OCI-M1 (cell line): Measurements from ENCODE around the gene ERC1.
"Not testable (repeated sequence)": the region's sequence is repeated elsewhere in the genome, so short reads cannot be mapped to it uniquely, and the experiment has no call there.

ENCODE experiments used
- DNase-seq: peaks from one replicate; lab custom pipeline; 2025; lab: John Stamatoyannopoulos, UW

ERC1 gene

GRCh38 chr12:1130164-1130563, 139.1 kb downstream of the ERC1 start:
- DNase-seq = peak; percentile 67

- DNase-seq = no peak
Measured at GRCh38 chr12:1130571-1130970, 139.5 kb downstream of the ERC1 start.

GRCh38 chr12:1131811-1132224, 140.8 kb downstream of the ERC1 start:
- peak; percentile 63 for DNase-seq

- DNase-seq = no peak
Measured at GRCh38 chr12:1132311-1132710, 141.3 kb downstream of the ERC1 start.

GRCh38 chr12:1138691-1139090, 147.7 kb downstream of the ERC1 start:
- no peak for DNase-seq

GRCh38 chr12:1146758-1147157, 155.7 kb downstream of the ERC1 start:
- DNase-seq = not testable (repeated sequence)

GRCh38 chr12:1147821-1148220, 156.8 kb downstream of the ERC1 start:
- no peak for DNase-seq

- no peak for DNase-seq
Measured at GRCh38 chr12:1157046-1157445, 166.0 kb downstream of the ERC1 start.

- no peak for DNase-seq
Measured at GRCh38 chr12:1161197-1161596, 170.2 kb downstream of the ERC1 start.

GRCh38 chr12:1162081-1162760, 171.2 kb downstream of the ERC1 start:
- DNase-seq = no peak

GRCh38 chr12:1167784-1168183, 176.8 kb downstream of the ERC1 start:
- DNase-seq = no peak

- no peak for DNase-seq
Measured at GRCh38 chr12:1170411-1170810, 179.4 kb downstream of the ERC1 start.

GRCh38 chr12:1171657-1172408, 180.8 kb downstream of the ERC1 start:
- peak; percentile 93 for DNase-seq

- DNase-seq = no peak
Measured at GRCh38 chr12:1173781-1174617, 183.0 kb downstream of the ERC1 start.

- DNase-seq = no peak
Measured at GRCh38 chr12:1174659-1175058, 183.6 kb downstream of the ERC1 start.

- DNase-seq = no peak
Measured at GRCh38 chr12:1176191-1176590, 185.2 kb downstream of the ERC1 start.

- no peak for DNase-seq
Measured at GRCh38 chr12:1179128-1179527, 188.1 kb downstream of the ERC1 start.

- no peak for DNase-seq
Measured at GRCh38 chr12:1182069-1182468, 191.0 kb downstream of the ERC1 start.

GRCh38 chr12:1184402-1184801, 193.4 kb downstream of the ERC1 start:
- DNase-seq = no peak

- no peak for DNase-seq
Measured at GRCh38 chr12:1185460-1186182, 194.6 kb downstream of the ERC1 start.

GRCh38 chr12:1186298-1186697, 195.3 kb downstream of the ERC1 start:
- DNase-seq = no peak

- DNase-seq = peak; percentile 42
Measured at GRCh38 chr12:1188016-1188415, 197.0 kb downstream of the ERC1 start.
